ENCODE measurements around the gene CLDND2.

The CLDND2 gene

DNA sequence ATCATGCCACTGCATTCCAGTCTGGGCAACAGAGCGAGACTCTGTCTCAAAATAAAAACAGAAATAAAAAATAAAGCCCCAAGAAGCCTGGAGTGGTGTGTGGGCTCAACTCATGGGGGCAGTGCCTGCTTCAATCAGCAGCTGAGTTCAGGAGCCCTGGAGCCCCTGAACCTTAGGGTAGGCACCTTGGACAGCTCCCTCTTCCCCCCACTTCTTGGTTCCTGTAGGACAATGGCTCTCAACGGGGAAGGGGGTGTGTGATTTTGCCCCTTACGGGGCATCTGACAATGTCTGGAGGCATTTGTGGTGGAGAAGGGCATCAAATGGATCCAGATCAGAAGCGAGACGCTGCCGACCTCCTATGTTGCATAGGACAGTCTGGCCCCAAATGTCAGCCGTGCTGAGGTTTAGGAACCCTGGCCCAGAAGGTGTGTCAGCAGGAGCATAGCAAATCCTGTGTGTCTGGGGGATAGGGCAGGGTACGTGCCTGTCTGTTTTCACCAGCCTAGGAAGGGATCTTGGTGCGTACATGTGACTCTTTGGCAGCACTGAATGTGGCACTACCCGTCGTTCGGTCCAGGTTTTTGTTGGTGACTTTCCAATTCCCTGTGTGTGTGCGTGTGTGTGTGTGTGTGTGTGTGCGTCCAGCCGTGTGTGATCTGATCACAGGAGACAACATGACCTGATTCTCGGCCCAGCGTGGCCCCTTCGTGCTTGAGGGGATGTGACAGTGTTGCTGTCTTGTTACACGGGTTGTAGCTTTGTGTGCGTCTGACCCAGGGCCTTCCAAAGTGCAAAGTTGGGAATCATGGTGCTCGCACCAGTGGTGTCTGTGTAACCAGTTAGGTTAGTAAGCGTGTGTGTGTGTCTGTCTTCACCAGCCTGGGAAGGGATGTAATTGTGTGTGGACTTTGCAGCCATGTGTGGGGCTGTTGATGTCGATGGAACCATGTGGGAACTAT lies 49.8 kb downstream of the CLDND2 start:
- Histone ChIP-seq H3K4me3 (ENCODE audit: low read length) (no peak overlapping the region), H3K36me3 (ENCODE audit: control insufficient read depth, insufficient read depth, low read length) (no peaks in the 10 kb centered on the region), H3K4me1 (ENCODE audit: control insufficient read depth, insufficient read depth, low read length) (no peaks in the 10 kb centered on the region), H3K9me3 (ENCODE audit: control insufficient read depth, insufficient read depth, low read length) (no peaks in the 10 kb centered on the region), H3K27me3 (ENCODE audit: control insufficient read depth, insufficient read depth, low read length) (no peaks in the 10 kb centered on the region), H3K27ac (ENCODE audit: low read length) (no peak overlapping the region)
- WGBS (ENCODE audit: insufficient coverage, insufficient read length): no CpG with 5 or more reads among the region's 23 CpGs
- no peak for DNase-seq (ENCODE audit: low read depth, low spot score)

DNA sequence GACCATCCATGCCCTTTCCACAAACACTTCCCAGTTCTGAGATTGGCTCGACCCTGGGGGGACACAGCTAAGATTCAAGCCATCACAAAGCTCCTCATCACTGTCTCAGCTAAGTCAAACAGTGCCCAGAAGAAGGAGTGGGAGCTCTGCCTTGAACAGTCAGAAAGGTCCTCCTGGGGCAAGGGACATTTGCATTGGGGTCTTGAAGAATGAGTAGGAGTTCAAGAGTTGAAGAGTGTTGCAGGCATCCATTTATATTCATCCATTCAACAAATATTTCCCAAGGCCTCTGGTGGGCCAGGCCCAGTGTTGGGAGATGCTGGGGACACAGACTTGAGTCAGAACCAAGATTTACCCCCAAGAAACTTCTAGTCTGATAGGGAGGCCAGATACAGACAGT lies 50.8 kb downstream of the CLDND2 start:
- Histone ChIP-seq H3K27ac (ENCODE audit: low read length) (no peak overlapping the region), H3K4me3 (ENCODE audit: low read length) (no peak overlapping the region), H3K27me3 (ENCODE audit: control insufficient read depth, insufficient read depth, low read length) (no peaks in the 10 kb centered on the region), H3K9me3 (ENCODE audit: control insufficient read depth, insufficient read depth, low read length) (no peaks in the 10 kb centered on the region), H3K36me3 (ENCODE audit: control insufficient read depth, insufficient read depth, low read length) (no peaks in the 10 kb centered on the region), H3K4me1 (ENCODE audit: control insufficient read depth, insufficient read depth, low read length) (0 out of 2 replicates have a peak, but pooled peaks cover 1% of the 10 kb centered on the region)
- DNase-seq (ENCODE audit: low read depth, low spot score): no peak
- no CpG with 5 or more reads among the region's 1 CpG for WGBS (ENCODE audit: insufficient coverage, insufficient read length)

DNA sequence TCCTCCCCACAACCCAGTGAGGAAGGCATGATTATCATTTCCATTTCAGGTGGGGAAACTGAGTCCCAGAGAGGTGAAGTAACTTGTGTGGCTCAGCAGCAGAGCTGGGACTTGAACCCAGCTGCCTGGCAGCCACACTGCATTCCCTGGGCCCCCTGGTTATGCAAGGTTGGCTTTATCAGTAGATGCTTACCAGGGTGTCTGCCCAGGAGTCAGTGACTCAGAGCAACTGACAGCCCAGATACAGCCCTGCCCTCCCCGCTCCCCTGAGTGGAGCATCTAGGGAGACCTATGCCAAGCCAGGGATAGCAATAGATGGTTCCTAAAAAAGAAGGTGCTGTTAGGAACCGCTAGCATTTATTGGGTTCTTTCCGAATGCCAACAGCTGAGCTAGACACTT lies 51.4 kb downstream of the CLDND2 start:
- H3K9me3 ChIP-seq (ENCODE audit: control insufficient read depth, insufficient read depth, low read length): no peaks in the 10 kb centered on the region
- no peak overlapping the region for H3K4me3 ChIP-seq (ENCODE audit: low read length)
- H3K27me3 ChIP-seq (ENCODE audit: control insufficient read depth, insufficient read depth, low read length): no peaks in the 10 kb centered on the region
- H3K36me3 ChIP-seq (ENCODE audit: control insufficient read depth, insufficient read depth, low read length): no peaks in the 10 kb centered on the region
- DNase-seq (ENCODE audit: low read depth, low spot score): no peak
- no peak overlapping the region for H3K27ac ChIP-seq (ENCODE audit: low read length)
- H3K4me1 ChIP-seq (ENCODE audit: control insufficient read depth, insufficient read depth, low read length): 0 out of 2 replicates have a peak, but pooled peaks cover 2% of the 10 kb centered on the region
- WGBS (ENCODE audit: insufficient coverage, insufficient read length): no CpG with 5 or more reads among the region's 3 CpGs
